PC-3 (cell line): Measurements from ENCODE around the gene LDHAL6A.

Experiments
- EZH2phosphoT487 ChIP-seq: fragments of 300-600 bp; sonication (generic); IDR thresholded peaks from 2 replicates; pipeline ENCODE4 v1.6.1; 2018; ENCODE audit warnings: mild to moderate bottlenecking, antibody characterized with exemption, low read length, borderline replicate concordance
- TF ChIP-seq, protein P1 (sequence below): fragments of 300-600 bp; sonication (generic); conservative IDR thresholded peaks from 2 replicates; pipeline ENCODE4 v1.5.1; 2017; ENCODE audit warnings: antibody characterized with exemption, low read depth, mild to moderate bottlenecking, low read length

DNA sequence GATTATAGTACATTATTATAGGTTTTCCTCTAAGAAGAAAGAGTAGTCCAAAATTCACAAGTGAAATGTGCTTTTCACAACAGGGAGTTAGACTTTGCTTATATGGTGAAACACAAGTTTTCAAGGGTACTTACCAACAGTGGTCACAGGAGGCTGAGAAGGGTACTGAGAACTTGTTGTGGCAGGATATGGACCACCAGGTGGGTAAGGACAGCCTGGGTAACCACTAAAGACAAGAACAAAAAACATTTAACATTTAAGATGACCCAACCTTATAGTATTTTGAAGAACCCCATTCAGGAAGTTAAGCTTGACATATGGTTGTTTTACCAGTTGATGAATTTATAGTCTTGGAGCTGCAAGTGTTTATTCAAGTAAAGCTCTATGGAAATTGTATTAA, 46.7 kb downstream of the LDHAL6A start:
- TF ChIP-seq, protein P1, sequence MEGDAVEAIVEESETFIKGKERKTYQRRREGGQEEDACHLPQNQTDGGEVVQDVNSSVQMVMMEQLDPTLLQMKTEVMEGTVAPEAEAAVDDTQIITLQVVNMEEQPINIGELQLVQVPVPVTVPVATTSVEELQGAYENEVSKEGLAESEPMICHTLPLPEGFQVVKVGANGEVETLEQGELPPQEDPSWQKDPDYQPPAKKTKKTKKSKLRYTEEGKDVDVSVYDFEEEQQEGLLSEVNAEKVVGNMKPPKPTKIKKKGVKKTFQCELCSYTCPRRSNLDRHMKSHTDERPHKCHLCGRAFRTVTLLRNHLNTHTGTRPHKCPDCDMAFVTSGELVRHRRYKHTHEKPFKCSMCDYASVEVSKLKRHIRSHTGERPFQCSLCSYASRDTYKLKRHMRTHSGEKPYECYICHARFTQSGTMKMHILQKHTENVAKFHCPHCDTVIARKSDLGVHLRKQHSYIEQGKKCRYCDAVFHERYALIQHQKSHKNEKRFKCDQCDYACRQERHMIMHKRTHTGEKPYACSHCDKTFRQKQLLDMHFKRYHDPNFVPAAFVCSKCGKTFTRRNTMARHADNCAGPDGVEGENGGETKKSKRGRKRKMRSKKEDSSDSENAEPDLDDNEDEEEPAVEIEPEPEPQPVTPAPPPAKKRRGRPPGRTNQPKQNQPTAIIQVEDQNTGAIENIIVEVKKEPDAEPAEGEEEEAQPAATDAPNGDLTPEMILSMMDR, result no peak
- TF ChIP-seq EZH2phosphoT487, result no peak
